ENCODE measurements around the gene IL10RB. TPM values are rescaled to one million over a fixed set of nuclear protein-coding genes. Genes with fewer than 3 reads are reported as not detected.

Gene IL10RB
- polyA plus RNA-seq, 2 of the 4 experiments (the other 2 are of a cell fraction): 17.0 to 31.9 TPM

DNA sequence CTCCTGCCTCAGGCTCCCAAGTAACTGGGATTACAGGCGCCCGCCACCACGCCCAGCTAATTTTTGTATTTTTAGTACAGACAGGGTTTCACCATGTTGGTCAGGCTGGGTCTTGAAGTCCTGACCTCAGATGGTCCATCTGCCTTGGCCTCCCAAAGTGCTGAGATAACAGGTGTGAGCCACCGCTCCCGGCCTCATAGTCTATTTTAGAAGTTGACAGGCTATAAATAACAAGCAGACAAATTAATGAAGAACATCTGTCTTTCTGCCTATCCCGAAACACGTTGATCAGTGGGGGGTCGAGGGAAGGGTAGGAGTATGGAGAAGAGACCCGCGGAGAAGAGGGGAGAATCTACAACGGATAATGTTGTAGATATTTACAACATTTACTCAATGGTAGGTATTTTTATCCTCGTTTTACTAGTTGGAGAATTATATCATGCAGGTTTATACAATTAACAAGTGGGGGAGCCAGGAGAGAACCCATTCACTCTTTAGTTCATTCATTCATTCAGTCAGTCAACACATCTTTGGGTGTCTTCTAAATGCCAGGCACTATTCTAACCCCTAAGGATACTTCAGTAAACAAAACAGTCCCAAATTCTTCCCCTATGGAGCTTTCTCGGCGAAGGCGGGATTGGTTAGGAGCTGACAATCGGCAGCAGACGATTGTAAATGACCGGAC lies 36.9 kb upstream of the IL10RB start:
- Histone ChIP-seq H3K9me3 (no peaks in the 10 kb centered on the region), H3K4me1 (peaks cover 55% of the 10 kb centered on the region), H3K27ac (peak overlapping the region; percentile 41 to 94; a peak in 5 of 6 replicates), H3K4me2 (peak overlapping the region; percentile 65), H3K4me3 (peak overlapping the region; percentile 78)
- CTCF ChIA-PET: interaction anchor here (0.6 to 0.8 kb wide), 2 partner anchors 25 to 293 kb away, joined by 3 to 4 read pairs; no protein-coding TSS in a partner anchor
- TF ChIP-seq EHF (CRISPR knock-in tag; IDR thresholded peaks at IDR 0.05): no peak
- no peak for TF ChIP-seq CBX2 (IDR thresholded peaks at IDR 0.05; ENCODE audit: borderline replicate concordance, low read depth)
- TF ChIP-seq, protein P1, sequence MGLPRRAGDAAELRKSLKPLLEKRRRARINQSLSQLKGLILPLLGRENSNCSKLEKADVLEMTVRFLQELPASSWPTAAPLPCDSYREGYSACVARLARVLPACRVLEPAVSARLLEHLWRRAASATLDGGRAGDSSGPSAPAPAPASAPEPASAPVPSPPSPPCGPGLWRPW (IDR thresholded peaks at IDR 0.05): no peak
- no peak for TF ChIP-seq MYC (IDR thresholded peaks at IDR 0.05; ENCODE audit: borderline replicate concordance, low read length)
- TF ChIP-seq CBX8 (IDR thresholded peaks at IDR 0.05): no peak
- TF ChIP-seq SMC3 (IDR thresholded peaks at IDR 0.05): no peak
- TF ChIP-seq PHF8 (IDR thresholded peaks at IDR 0.05; ENCODE audit: borderline replicate concordance, low read depth): no peak
- TF ChIP-seq, protein P2, sequence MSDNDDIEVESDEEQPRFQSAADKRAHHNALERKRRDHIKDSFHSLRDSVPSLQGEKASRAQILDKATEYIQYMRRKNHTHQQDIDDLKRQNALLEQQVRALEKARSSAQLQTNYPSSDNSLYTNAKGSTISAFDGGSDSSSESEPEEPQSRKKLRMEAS (IDR thresholded peaks at IDR 0.05): no peak
- no peak for TF ChIP-seq EP300 (IDR thresholded peaks at IDR 0.05)
- no peak for TF ChIP-seq EHMT2 (IDR thresholded peaks at IDR 0.05; ENCODE audit: low read depth)
- no peak for TF ChIP-seq KDM1A (IDR thresholded peaks at IDR 0.05; ENCODE audit: low read depth)
- TF ChIP-seq, protein P3, sequence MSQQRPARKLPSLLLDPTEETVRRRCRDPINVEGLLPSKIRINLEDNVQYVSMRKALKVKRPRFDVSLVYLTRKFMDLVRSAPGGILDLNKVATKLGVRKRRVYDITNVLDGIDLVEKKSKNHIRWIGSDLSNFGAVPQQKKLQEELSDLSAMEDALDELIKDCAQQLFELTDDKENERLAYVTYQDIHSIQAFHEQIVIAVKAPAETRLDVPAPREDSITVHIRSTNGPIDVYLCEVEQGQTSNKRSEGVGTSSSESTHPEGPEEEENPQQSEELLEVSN (IDR thresholded peaks at IDR 0.05; ENCODE audit: borderline replicate concordance, low read depth): no peak
- no peak for TF ChIP-seq ZSCAN20 (CRISPR knock-in tag; IDR thresholded peaks at IDR 0.05)
- TF ChIP-seq, protein P4, sequence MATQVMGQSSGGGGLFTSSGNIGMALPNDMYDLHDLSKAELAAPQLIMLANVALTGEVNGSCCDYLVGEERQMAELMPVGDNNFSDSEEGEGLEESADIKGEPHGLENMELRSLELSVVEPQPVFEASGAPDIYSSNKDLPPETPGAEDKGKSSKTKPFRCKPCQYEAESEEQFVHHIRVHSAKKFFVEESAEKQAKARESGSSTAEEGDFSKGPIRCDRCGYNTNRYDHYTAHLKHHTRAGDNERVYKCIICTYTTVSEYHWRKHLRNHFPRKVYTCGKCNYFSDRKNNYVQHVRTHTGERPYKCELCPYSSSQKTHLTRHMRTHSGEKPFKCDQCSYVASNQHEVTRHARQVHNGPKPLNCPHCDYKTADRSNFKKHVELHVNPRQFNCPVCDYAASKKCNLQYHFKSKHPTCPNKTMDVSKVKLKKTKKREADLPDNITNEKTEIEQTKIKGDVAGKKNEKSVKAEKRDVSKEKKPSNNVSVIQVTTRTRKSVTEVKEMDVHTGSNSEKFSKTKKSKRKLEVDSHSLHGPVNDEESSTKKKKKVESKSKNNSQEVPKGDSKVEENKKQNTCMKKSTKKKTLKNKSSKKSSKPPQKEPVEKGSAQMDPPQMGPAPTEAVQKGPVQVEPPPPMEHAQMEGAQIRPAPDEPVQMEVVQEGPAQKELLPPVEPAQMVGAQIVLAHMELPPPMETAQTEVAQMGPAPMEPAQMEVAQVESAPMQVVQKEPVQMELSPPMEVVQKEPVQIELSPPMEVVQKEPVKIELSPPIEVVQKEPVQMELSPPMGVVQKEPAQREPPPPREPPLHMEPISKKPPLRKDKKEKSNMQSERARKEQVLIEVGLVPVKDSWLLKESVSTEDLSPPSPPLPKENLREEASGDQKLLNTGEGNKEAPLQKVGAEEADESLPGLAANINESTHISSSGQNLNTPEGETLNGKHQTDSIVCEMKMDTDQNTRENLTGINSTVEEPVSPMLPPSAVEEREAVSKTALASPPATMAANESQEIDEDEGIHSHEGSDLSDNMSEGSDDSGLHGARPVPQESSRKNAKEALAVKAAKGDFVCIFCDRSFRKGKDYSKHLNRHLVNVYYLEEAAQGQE (IDR thresholded peaks at IDR 0.05): no peak
- TF ChIP-seq, protein P5, sequence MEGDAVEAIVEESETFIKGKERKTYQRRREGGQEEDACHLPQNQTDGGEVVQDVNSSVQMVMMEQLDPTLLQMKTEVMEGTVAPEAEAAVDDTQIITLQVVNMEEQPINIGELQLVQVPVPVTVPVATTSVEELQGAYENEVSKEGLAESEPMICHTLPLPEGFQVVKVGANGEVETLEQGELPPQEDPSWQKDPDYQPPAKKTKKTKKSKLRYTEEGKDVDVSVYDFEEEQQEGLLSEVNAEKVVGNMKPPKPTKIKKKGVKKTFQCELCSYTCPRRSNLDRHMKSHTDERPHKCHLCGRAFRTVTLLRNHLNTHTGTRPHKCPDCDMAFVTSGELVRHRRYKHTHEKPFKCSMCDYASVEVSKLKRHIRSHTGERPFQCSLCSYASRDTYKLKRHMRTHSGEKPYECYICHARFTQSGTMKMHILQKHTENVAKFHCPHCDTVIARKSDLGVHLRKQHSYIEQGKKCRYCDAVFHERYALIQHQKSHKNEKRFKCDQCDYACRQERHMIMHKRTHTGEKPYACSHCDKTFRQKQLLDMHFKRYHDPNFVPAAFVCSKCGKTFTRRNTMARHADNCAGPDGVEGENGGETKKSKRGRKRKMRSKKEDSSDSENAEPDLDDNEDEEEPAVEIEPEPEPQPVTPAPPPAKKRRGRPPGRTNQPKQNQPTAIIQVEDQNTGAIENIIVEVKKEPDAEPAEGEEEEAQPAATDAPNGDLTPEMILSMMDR (IDR thresholded peaks at IDR 0.05): no peak
- no peak for TF ChIP-seq FOSB (CRISPR knock-in tag; IDR thresholded peaks at IDR 0.05)
- TF ChIP-seq GATA3 (IDR thresholded peaks at IDR 0.05; ENCODE audit: borderline replicate concordance): no peak
- TF ChIP-seq FOSL2 (IDR thresholded peaks at IDR 0.05): no peak
- no peak for TF ChIP-seq FOSL2 (CRISPR knock-in tag; IDR thresholded peaks at IDR 0.05)
- 47% methylated on average over 18 of the region's 18 CpGs for WGBS (ENCODE audit: missing lambda C conversion rate)
- ATAC-seq (no peak), FAIRE-seq (no peak), DNase-seq (ENCODE audit: low read depth in 1 of 2, low spot score in 1 of 2) (no peak)
- POLR2A ChIA-PET: interaction anchor here (1.7 kb wide), 1 partner anchor 25 kb away, joined by 7 read pairs; no protein-coding TSS in a partner anchor

Data from A549 (cell line).